Lung (tissue), 16 donors: ENCODE results near the gene STX10. TPM values are rescaled to one million over a fixed set of nuclear protein-coding genes. Genes with fewer than 3 reads are reported as not detected.

Experiments used
- ATAC-seq: fragments of 200-7000 bp; cut with Tn5 transposase; one replicate; pipeline ENCODE4 v1.9.1; 2020; ENCODE audit warnings: moderate number of reproducible peaks; ENCODE audit not compliant: insufficient read depth, low FRiP score
- DNase-seq, 3 donors: peaks; one replicate each; pipeline ENCODE4 v3.0.0-alpha.2; 2013 to 2017
- H3K27ac ChIP-seq, 2 donors: one replicate each; pipeline ENCODE4 v1.5.1; 2013; ENCODE audit warnings: mild to moderate bottlenecking in 2 of 2, moderate library complexity in 2 of 2, control low read depth in 1 of 2, inconsistent platforms in 1 of 2, low read depth in 1 of 2, low read length in 1 of 2
- H3K27me3 ChIP-seq, 3 donors: one replicate each; pipeline ENCODE4 v1.5.1; 2013; ENCODE audit warnings: low read length in 2 of 3; ENCODE audit not compliant: control insufficient read depth in 3 of 3, insufficient read depth in 3 of 3
- H3K36me3 ChIP-seq, 4 donors: one replicate each; pipeline ENCODE4 v1.5.1; 2013; ENCODE audit warnings: low read length in 4 of 4, mild to moderate bottlenecking in 1 of 4, moderate library complexity in 1 of 4; ENCODE audit not compliant: control insufficient read depth in 4 of 4, insufficient read depth in 4 of 4
- H3K4me1 ChIP-seq, 5 donors: one replicate each; pipeline ENCODE4 v1.5.1; 2013; ENCODE audit warnings: low read length in 5 of 5, mild to moderate bottlenecking in 2 of 5, moderate library complexity in 1 of 5; ENCODE audit not compliant: control insufficient read depth in 5 of 5, insufficient read depth in 5 of 5
- H3K4me3 ChIP-seq: one replicate; pipeline ENCODE4 v1.5.1; 2013; ENCODE audit warnings: mild to moderate bottlenecking, control low read depth, moderate library complexity
- H3K9ac ChIP-seq, 2 donors: one replicate each; pipeline ENCODE4 v1.5.1; 2013; ENCODE audit warnings: low read length in 2 of 2, control low read depth in 1 of 2; ENCODE audit not compliant: insufficient read depth in 1 of 2
- H3K9me3 ChIP-seq, 4 donors: one replicate each; pipeline ENCODE4 v1.5.1; 2013; ENCODE audit warnings: low read length in 3 of 4, mild to moderate bottlenecking in 1 of 4, moderate library complexity in 1 of 4; ENCODE audit not compliant: control insufficient read depth in 4 of 4, insufficient read depth in 3 of 4
- CTCF ChIP-seq: IDR thresholded peaks from 2 replicates; pipeline ENCODE4 v1.5.1; 2012; ENCODE audit warnings: mild to moderate bottlenecking; ENCODE audit errors: control extremely low read depth, extremely low read depth
- WGBS, 2 donors: extraction: QIAGEN DNeasy Blood & Tissue Kit; methylation state at CpG; one replicate each; pipeline ENCODE4 v1.1.7; 2013; 5-methylcytosine and 5-hydroxymethylcytosine counted together
- long read RNA-seq, 5 donors: transcript quantifications; one replicate each; lab custom pipeline, GENCODE V29; 2026
- polyA plus RNA-seq, 2 donors: library from polyadenylated mRNA; stranded (reverse); fragments of 200-250 nt; gene quantifications; one replicate each; pipeline ENCODE4 v1.2.1, GENCODE V29; 2013
- total RNA-seq, 2 donors: library from RNA; depleted of rRNA in 1 of 2; stranded (reverse); fragments of >200 nt in 1 of 2; gene quantifications; one replicate each; pipeline ENCODE4 v1.2.1, GENCODE V29; 2014 to 2021
- donor health status: control.
- donor health status: control.
- donor health status: Bipolar disorder and iron deficiency.
- donor health status: healthy.
- donor health status: DM: yes; HTN: yes; CAD: no.

Gene STX10
- total RNA-seq (10 to 100 TPM; 45.8 to 94.3 TPM), polyA plus RNA-seq (100 to 1,000 TPM; 128 to 136 TPM)
- long read RNA-seq, donor 1, transcript STX10-204 (8 exons, 1,136 nt), result major isoform, 16 of 26 reads
- long read RNA-seq, donor 1, partial matches to known transcripts, result 7 of 26 reads
- long read RNA-seq, donor 1, other reads (novel, unspliced or antisense), result 0 of 26 reads
- long read RNA-seq, donor 2, transcript STX10-204 (8 exons, 1,136 nt), result major isoform, 10 of 11 reads
- long read RNA-seq, donor 2, partial matches to known transcripts, result 0 of 11 reads
- long read RNA-seq, donor 2, other reads (novel, unspliced or antisense), result 0 of 11 reads
- long read RNA-seq, donor 3, transcript STX10-204 (8 exons, 1,136 nt), result major isoform, 10 of 10 reads
- long read RNA-seq, donor 3, partial matches to known transcripts, result 0 of 10 reads
- long read RNA-seq, donor 3, other reads (novel, unspliced or antisense), result 0 of 10 reads
- long read RNA-seq, donor 4, transcript STX10-204 (8 exons, 1,136 nt), result major isoform, 9 of 10 reads
- long read RNA-seq, donor 4, partial matches to known transcripts, result 0 of 10 reads
- long read RNA-seq, donor 4, other reads (novel, unspliced or antisense), result 0 of 10 reads
- long read RNA-seq, donor 5, transcript STX10-204 (8 exons, 1,136 nt), result major isoform, 24 of 37 reads
- long read RNA-seq, donor 5, partial matches to known transcripts, result 7 of 37 reads
- long read RNA-seq, donor 5, other reads (novel, unspliced or antisense), result 0 of 37 reads

DNA sequence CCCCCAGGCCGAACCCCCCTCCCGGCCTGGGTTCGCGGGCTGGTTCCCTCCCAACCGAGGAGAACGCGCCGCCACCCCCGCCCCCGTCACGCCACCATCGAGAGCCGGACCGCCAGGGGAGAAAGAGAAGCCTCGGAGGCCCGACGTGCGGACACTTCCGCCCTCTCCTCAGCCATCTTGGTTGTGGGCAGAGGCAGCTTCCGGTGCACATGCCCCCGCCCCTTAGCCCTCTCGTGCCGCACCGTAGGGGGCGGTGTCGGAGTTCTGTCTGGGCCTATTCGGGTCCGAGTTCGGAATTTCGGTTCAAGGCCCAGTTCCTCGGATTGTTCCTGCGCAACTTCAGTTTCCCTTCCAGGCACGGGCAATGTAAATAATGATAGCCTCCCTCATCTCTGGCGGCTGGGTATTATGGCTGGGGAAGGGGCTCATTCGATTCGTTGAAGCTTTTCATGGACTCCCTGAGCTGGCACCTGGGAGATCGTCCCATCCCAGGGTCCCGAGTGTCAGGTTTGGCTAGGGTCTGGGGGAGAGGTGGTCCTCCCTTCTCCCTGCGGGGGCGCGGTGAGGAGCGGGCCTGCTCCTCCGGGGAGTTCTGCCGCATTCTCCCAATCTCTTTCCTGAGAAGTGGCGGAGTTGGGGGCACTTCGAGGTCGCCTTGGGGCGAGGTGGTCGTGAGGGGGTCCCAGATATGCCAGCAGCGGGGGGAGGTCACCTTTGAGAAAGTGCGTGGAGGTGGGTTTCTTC is at the start of gene STX10, which contains the start of gene IER2:
Gene STX10 (minus strand): TSS at position 189 of the 744 bp plus-strand sequence. CDS start 202 bp downstream, outside the sequence.
Gene IER2 (plus strand): TSS at position 225 of the 744 bp plus-strand sequence. CDS start 2,776 bp downstream, outside the sequence.
- peak; percentile 96 to 98 (median 96) for DNase-seq
- Histone ChIP-seq H3K9me3 (no peaks in the 10 kb centered on the region), H3K4me3 (peak within 1 kb of the TSS; percentile 80), H3K27me3 (no peaks in the 10 kb centered on the region), H3K27ac (peak within 1 kb of the TSS; percentile 93 to 97), H3K4me1 (peaks cover 0 to 10% (median 5%) of the 10 kb centered on the region in 5 donors), H3K9ac (peak within 1 kb of the TSS; percentile 97 to 98), H3K36me3 (peaks cover 0 to 15% (median under 1%) of the 10 kb centered on the region in 4 donors)
- 0% methylated on average over 48 to 51 of the region's 51 CpGs for WGBS, 2 donors
- peak; percentile 44 for TF ChIP-seq CTCF
- peak; percentile 45 for ATAC-seq

GRCh38 chr19:13198634-13199033 is 48.5 kb upstream of the STX10 start:
- Histone ChIP-seq H3K9me3 (no peaks in the 10 kb centered on the region), H3K36me3 (no peaks in the 10 kb centered on the region), H3K27ac (no peak overlapping the region), H3K27me3 (no peaks in the 10 kb centered on the region), H3K4me3 (no peak overlapping the region), H3K9ac (no peak overlapping the region), H3K4me1 (no peaks in the 10 kb centered on the region)
- DNase-seq, result no peak
- WGBS, 2 donors, result 89 to 91% methylated on average over 15 to 18 of the region's 18 CpGs
- no peak for TF ChIP-seq CTCF
- ATAC-seq, result no peak

- Histone ChIP-seq H3K4me1 (no peaks in the 10 kb centered on the region), H3K27ac (no peak overlapping the region), H3K9me3 (no peaks in the 10 kb centered on the region), H3K36me3 (no peaks in the 10 kb centered on the region), H3K9ac (no peak overlapping the region), H3K4me3 (no peak overlapping the region), H3K27me3 (no peaks in the 10 kb centered on the region)
- TF ChIP-seq CTCF, result no peak
- DNase-seq, result no peak
- WGBS, 2 donors, result 65 to 81% methylated on average over 11 of the region's 11 CpGs
- ATAC-seq, result no peak
Observed at GRCh38 chr19:13195678-13196077, 45.5 kb upstream of the STX10 start.
